HG02642 (cell line): ENCODE results near the gene ITPR1.

Source experiments
- ATAC-seq: cut with Tn5 transposase; IDR thresholded peaks from one replicate; pipeline ENCODE4 v1.9.1; 2021; ENCODE audit warnings: mild to moderate bottlenecking; ENCODE audit not compliant: unreplicated experiment, poor library complexity

The ITPR1 gene

DNA sequence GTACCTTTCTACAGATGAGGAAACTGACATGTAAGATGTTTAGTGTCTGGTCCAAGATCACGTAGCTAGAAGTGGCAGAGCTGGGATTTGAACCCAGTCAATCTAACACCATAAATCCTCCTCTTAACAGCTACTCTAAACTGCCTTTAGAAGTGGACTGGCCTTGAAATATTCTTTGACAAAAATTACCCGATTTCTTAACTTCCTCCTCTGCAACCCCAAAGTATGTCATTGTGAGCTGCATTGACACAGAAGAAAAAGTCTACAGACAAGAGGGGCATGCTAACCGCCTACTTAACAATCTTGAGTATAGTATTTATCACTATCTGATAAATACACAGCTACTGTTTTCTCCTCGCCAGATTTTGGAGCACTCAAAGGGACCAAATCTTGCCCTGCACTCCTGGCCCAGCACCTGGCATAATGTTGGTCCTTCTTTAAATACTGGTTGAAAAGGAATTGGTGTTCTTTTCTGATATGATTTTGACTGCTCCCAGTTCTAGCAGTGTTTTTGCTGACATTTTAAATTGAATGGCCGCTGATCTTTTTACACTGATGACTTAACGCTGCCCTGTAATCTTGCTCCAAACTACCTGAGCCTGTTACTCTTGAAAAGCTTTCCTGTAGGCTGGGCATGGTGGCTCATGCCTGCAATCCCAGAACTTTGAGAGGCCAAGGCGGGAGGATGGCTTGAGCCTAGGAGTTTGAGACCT is 36.9 kb downstream of the ITPR1 start:
- no peak for ATAC-seq

- ATAC-seq, result no peak
Measured at GRCh38 chr3:4531478-4532025, 38.4 kb downstream of the ITPR1 start.

GRCh38 chr3:4532535-4533112 is 39.5 kb downstream of the ITPR1 start:
- no peak for ATAC-seq

DNA sequence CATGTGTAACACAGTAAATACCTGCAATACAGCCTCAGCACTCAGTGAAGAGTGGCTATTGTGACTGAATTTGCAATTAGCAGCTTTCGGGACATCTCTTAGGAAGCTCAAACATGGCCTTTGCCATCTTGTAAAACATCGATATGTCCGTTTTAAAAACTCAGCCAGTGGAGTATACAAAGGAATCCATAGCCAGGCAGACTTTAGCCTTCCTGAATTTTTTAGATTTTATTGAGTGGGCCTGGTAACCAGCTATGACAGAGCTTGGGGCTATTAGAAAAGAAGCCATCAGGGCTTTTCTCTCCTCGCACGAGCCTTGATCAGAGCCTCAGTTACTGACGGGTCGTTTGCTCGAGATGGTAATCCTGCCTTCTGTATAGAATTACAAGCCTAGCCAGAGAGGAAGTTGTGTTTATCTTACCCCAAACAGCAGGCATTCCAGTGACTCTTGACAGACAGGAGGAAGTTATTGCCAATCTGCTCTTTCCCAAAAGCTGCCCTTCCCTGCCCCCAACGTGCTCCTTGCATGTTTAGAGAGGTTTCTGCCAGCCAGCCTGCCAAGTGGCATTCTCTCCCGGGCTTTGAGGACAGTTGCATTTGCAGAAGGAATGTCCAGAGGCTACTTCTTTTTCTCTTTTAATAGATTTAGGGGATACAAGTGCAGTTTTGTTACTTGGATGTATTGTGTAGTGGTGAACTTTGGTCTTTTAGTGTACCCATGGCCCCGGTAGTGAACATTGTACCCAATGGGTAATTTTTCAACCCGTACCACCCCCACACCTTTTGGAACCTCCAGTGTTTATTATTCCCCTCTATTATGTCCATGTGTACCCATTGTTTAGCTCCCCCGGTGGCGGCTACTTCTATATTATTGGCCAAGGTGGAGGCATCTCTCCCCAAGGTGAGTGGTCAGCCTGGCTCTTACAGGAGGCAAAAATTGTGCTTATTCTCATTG is 40.6 kb downstream of the ITPR1 start:
- ATAC-seq, result no peak

DNA sequence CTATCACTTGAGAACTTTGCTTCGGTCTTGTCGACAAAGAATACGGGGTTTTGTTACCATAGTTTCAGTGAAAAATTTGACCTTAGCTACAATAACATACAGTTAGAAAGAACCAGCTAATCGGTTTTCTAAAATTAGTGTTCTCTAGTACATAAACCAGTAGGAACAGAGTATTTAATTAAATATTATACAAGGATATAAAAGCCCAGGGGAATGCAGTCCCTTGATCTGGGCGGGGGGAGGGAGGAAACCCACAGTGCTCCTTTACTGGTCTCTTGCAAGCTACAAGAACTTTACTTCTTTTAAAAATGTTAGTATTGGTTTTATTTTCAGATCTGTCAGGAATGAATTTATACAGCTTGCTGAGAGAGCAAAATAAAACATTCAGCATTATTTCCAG is 41.8 kb downstream of the ITPR1 start:
- no peak for ATAC-seq

- no peak for ATAC-seq
Measured at GRCh38 chr3:4536260-4536659, 43.1 kb downstream of the ITPR1 start.

- ATAC-seq, result no peak
Measured at GRCh38 chr3:4540267-4540666, 47.1 kb downstream of the ITPR1 start.

GRCh38 chr3:4543110-4543509 is 50.0 kb downstream of the ITPR1 start:
- no peak for ATAC-seq

GRCh38 chr3:4546346-4547178 is 53.4 kb downstream of the ITPR1 start:
- ATAC-seq, result no peak

DNA sequence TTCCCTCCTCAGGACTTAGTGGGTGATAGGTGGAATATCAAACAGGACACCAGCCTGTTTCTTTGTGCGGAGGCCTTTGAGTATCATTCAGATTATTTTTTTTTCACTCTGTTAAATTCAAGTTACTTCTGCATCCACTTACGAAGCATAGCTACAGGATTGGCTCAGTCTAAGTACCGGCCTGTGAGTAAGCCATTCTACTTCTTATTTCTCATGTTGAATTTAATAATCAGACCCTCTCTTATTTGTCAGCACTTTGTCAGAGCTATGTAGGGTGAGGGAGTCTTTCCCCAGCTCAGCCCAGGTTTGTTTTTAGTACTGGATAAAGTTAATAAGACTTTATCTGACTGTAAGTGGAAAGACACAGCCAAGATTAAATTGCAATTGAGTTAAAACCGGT is 54.7 kb downstream of the ITPR1 start:
- no peak for ATAC-seq

DNA sequence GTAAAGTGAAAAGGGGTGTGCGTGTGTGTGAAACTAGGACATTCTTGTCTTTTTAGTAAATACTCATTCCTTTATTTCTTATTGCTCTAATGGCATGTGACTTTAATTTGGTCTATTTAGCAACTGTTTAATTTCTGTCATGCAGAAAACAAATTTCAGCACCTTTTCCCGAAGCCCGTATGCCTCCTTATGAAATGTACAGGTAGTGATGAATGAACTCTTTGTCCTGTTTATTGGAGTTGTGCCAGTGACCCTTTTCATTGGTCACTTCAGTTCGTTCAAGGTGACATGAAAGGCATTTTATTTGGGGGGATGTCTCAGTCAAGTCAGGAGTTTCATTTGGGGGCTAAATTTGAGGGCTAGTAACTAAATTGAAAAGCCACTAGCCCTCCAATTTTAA is 55.2 kb downstream of the ITPR1 start:
- ATAC-seq, result no peak

DNA sequence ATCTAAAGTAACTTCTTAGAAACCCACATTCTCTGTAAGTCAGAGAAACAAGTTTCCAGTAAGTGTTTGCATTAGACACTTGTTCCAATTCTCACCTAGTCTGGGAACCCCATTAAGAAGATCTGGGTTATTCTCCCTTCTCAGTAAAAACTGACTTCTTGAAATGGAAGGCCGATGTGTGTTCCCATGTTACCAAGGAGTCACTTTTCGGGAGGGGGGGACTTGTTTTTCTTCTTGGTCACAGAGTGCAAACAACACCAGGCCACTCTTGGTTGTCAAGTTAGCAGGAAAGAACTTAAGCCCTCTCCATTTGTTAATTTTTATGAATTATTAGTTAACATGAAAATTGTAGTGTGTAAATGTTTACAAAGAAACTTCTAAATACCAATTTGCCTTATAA is 55.6 kb downstream of the ITPR1 start:
- ATAC-seq, result no peak

GRCh38 chr3:4549896-4550295 is 56.7 kb downstream of the ITPR1 start:
- no peak for ATAC-seq

- no peak for ATAC-seq
Measured at GRCh38 chr3:4551051-4551711, 58.0 kb downstream of the ITPR1 start.

- no peak for ATAC-seq
Measured at GRCh38 chr3:4551794-4552442, 58.8 kb downstream of the ITPR1 start.

GRCh38 chr3:4552811-4553210 is 59.7 kb downstream of the ITPR1 start:
- no peak for ATAC-seq

DNA sequence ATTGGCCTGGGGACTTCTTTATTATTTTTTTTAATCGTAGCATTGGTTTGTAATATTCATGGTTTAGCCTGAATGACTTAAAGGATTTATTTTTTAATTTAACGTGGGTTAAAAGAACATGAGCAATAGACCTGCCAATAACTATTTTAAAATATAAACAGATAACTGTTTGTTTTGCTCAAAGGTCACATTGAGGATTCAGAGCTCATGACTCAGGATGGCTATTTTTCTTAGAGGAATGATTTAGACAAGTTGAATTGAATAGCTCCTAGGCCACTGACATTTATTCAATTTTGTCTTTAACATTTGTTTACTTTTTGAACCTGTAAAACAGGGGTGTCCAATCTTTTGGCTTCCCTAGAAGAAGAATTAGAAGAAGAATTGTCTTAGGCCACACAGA is 68.5 kb downstream of the ITPR1 start:
- ATAC-seq, result no peak

DNA sequence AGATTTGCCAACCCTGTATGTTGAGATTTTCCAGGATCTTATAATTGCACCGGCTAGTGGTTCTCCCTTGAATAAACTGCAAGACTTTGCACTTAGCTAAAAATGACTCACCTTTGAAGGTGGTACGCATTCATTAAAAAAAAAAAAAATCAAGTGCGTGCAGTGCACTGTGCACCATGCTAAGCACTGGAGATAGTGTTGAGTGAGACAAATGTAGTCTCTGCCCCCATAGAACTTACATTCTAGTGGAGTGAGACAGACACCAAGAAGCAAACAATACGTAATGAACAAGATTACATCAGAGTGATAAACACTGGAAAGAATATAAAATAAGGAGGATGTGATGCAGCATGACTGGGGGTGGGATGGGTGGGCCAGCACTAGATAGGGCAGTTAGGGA is 69.4 kb downstream of the ITPR1 start:
- ATAC-seq, result no peak

- no peak for ATAC-seq
Measured at GRCh38 chr3:4564270-4564669, 71.1 kb downstream of the ITPR1 start.
